ENCODE measurements around the gene LRRFIP1.

LRRFIP1 gene

DNA sequence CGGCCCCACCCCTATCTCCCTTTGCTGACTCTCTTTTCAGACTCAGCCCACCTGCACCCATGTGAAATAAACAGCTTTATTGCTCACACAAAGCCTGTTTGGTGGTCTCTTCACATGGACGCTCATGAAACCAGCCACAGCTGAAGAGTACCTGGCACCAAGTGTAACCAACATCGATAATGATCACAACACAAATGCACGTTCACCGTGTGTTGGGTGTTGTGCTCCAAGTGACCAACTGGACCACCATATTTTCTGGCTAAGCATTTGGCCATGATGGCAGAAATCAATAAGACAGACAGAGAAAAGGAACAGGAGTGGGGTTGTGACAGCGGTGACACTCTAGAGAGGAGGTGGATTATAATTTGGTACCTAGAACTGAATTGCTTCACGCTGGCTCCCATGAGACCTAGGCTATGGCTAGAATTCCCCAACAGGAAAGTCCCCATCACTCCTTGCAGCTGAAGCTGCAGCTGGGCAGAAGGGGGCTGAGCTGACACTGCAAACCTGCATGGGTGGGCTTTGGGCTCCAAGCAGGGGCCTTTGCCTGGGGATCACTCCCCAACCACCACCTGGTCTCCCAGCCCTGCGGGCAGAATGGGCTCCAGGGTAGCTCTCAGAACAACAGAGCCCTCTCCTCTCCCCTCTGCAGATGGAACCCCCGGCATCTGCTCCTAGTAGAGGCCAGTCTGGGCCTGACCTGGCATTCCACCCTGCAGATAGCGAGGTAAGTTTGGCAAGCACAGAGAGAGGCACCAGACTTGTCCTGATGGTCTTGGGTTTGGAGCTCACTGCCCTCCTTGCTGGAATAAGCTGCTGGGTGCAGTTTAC is 14.6 kb upstream of the LRRFIP1 start:
- H3K9me3 Mint-ChIP-seq: no peaks in the 10 kb centered on the region
- TF ChIP-seq, protein P1, sequence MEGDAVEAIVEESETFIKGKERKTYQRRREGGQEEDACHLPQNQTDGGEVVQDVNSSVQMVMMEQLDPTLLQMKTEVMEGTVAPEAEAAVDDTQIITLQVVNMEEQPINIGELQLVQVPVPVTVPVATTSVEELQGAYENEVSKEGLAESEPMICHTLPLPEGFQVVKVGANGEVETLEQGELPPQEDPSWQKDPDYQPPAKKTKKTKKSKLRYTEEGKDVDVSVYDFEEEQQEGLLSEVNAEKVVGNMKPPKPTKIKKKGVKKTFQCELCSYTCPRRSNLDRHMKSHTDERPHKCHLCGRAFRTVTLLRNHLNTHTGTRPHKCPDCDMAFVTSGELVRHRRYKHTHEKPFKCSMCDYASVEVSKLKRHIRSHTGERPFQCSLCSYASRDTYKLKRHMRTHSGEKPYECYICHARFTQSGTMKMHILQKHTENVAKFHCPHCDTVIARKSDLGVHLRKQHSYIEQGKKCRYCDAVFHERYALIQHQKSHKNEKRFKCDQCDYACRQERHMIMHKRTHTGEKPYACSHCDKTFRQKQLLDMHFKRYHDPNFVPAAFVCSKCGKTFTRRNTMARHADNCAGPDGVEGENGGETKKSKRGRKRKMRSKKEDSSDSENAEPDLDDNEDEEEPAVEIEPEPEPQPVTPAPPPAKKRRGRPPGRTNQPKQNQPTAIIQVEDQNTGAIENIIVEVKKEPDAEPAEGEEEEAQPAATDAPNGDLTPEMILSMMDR (IDR thresholded peaks at IDR 0.05; ENCODE audit: unreplicated experiment in 3 of 3): no peak
- peaks cover 5% of the 10 kb centered on the region for H3K27me3 Mint-ChIP-seq (ENCODE audit: low read depth)
- H3K4me1 Mint-ChIP-seq: peaks cover 42% of the 10 kb centered on the region
- H3K36me3 Mint-ChIP-seq (ENCODE audit: low read depth): no peaks in the 10 kb centered on the region
- no peak overlapping the region for H3K27ac Mint-ChIP-seq
- H3K4me3 Mint-ChIP-seq: no peak overlapping the region

DNA sequence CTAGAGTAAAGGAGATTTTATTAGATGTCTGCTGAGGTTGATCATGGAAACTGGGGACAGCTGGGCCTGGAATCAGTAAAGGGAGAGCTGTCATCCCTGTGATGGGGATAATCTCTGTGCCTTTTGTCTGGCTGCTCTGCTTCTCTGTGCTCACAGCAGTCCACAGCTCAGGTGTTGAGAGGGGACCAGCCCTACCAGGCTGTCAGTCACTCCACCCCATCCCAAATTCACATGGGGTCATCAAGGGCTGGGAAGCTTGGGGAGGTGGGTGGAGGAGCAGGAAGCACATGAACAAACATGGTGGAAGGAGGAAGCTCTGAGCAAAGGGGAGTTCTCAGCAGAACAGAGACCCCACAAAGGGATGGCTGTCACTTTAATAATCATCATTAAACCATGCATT is 13.7 kb upstream of the LRRFIP1 start:
- no peak overlapping the region for H3K4me3 Mint-ChIP-seq
- H3K36me3 Mint-ChIP-seq (ENCODE audit: low read depth): no peaks in the 10 kb centered on the region
- no peaks in the 10 kb centered on the region for H3K27me3 Mint-ChIP-seq (ENCODE audit: low read depth)
- H3K4me1 Mint-ChIP-seq: peaks cover 51% of the 10 kb centered on the region
- no peak overlapping the region for H3K27ac Mint-ChIP-seq
- TF ChIP-seq, protein P1 (IDR thresholded peaks at IDR 0.05; ENCODE audit: unreplicated experiment in 3 of 3): no peak
- H3K9me3 Mint-ChIP-seq: no peaks in the 10 kb centered on the region

DNA sequence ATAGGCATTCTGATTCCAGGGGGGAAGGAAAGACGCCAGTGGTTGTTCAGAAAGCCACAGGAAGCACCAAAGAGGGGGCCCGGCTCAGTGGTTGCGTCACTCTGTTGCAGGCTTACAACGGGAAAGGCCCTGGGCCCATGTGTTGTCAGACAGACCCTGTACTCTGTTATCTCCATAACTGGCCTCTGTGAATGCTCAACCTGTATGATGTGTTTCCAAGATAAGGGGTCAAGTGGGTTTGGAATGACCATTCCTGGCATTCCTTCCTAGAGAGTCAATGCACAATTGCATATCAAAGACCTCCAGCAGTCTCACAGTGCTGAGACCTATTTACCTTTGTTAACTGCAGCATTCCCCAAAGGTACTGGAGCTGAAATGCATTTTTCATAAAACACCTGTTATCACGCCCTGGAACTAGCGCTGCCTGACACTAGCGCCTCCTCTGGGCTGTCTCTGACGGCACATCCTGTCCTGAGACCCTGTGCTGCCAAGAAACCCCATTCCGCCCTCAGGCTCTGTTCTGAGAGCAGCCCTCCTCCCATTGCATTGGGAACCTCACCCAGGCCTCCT is 13.2 kb upstream of the LRRFIP1 start:
- Mint-ChIP-seq H3K9me3 (no peaks in the 10 kb centered on the region), H3K27ac (peak overlapping the region in 1 of 3 experiments; percentile 94), H3K27me3 (ENCODE audit: low read depth) (no peaks in the 10 kb centered on the region), H3K36me3 (ENCODE audit: low read depth) (no peaks in the 10 kb centered on the region), H3K4me1 (peaks cover 54% of the 10 kb centered on the region), H3K4me3 (no peak overlapping the region)
- TF ChIP-seq, protein P1 (IDR thresholded peaks at IDR 0.05; ENCODE audit: unreplicated experiment in 3 of 3): no peak

DNA sequence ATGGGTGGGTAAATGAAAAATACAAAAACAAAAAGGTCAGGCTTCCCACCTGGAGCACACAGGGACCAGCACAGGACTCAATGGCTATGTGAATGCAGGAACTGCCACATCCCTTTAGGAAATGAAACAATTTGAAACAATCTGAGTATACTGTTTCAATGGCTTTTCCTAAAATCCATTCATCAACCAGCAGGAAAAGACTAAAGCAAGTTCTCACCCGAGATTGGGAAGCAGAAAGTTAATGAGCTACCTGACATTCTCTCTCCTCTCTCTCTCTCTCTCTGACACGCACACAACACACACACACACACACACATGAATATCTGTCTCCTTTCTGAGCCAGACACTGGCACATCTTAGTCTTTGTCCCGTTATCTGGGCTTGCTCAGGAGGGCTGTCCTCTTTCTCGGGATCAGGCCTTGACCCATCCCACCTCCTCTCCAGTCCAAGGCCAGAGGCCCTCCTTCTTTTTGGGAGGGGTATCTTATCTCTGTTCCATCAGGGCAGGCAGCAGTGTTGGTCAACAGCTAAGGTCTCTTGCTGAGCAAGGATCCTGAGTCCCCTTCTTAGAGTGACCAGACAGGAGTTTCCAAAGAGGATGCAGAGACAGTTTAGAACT is 11.6 kb upstream of the LRRFIP1 start:
- Mint-ChIP-seq H3K27ac (peak overlapping the region; percentile 1 to 94 (median 88)), H3K36me3 (ENCODE audit: low read depth) (no peaks in the 10 kb centered on the region), H3K4me3 (no peak overlapping the region), H3K4me1 (peaks cover 58% of the 10 kb centered on the region), H3K27me3 (ENCODE audit: low read depth) (peaks cover 4% of the 10 kb centered on the region), H3K9me3 (peaks cover 3% of the 10 kb centered on the region)
- TF ChIP-seq, protein P1 (IDR thresholded peaks at IDR 0.05; ENCODE audit: unreplicated experiment in 3 of 3): no peak

DNA sequence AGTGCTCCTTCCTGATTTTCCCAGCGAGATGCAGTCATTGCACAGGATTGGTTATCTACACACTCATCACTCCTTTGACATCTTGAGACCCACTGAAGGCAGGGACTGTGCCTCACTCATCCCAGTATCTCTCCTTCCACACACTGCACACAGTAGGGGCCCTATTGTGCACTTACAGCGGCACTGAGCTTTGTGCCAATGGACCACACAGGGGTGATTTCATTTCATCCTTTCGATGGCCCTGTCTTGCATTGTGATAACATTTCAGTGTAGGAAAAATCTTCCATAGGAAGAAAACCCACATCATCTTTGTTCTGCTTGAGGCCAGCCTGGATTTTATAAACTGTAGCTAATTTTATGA is 11.0 kb upstream of the LRRFIP1 start:
- H3K4me3 Mint-ChIP-seq: peak overlapping the region in 1 of 3 experiments; percentile 46
- peaks cover 6% of the 10 kb centered on the region for H3K9me3 Mint-ChIP-seq
- peaks cover 4% of the 10 kb centered on the region for H3K27me3 Mint-ChIP-seq (ENCODE audit: low read depth)
- peak overlapping the region; percentile 72 to 94 (median 88) for H3K27ac Mint-ChIP-seq
- TF ChIP-seq, protein P1 (IDR thresholded peaks at IDR 0.05; ENCODE audit: unreplicated experiment in 3 of 3): no peak
- no peaks in the 10 kb centered on the region for H3K36me3 Mint-ChIP-seq (ENCODE audit: low read depth)
- H3K4me1 Mint-ChIP-seq: peaks cover 60% of the 10 kb centered on the region
